IMR-90 (cell line): Measurements from ENCODE around the gene NF1. TPM values are rescaled to one million over a fixed set of nuclear protein-coding genes. Genes with fewer than 3 reads are reported as not detected.

Experiments used
- ATAC-seq: fragments of 200-7000 bp; cut with Tn5 transposase; 2 replicates; pipeline ENCODE4 v1.9.1; 2020; ENCODE audit warnings: low read depth, mild to moderate bottlenecking, moderate library complexity
- BruUV-seq: library from RNA; stranded (reverse); fragments of 400-500 nt; replicated peaks from 2 replicates; lab custom pipeline; 2021; lab: Mats Ljungman, UMichigan
- CTCF ChIA-PET: fragments of 300-600 bp; formaldehyde crosslinking; extraction: SDS; loops from one replicate; lab custom pipeline; 2021; ENCODE audit warnings: antibody characterized with exemption; lab: Yijun Ruan, JAX
- POLR2A ChIA-PET: fragments of 300-600 bp; sonication (Branson Sonifier 250); formaldehyde crosslinking; loops from one replicate; lab custom pipeline; 2022; ENCODE audit warnings: antibody characterized with exemption; ENCODE audit not compliant: unreplicated experiment; lab: Charles Lee
- DNase-seq: peaks from one replicate; pipeline ENCODE4 v3.0.0; 2013
- H2AFZ ChIP-seq: replicated peaks from 2 replicates; pipeline ENCODE3; 2013; ENCODE audit warnings: low read length, mild to moderate bottlenecking; ENCODE audit not compliant: poor library complexity
- H2AK5ac ChIP-seq: 2 replicates; pipeline ENCODE4 v1.6.1; 2013; ENCODE audit warnings: low read depth, low read length, inconsistent platforms
- H2AK9ac ChIP-seq: replicated peaks from 2 replicates; pipeline ENCODE3; 2013; ENCODE audit warnings: mild to moderate bottlenecking, low read depth, low read length, moderate library complexity; ENCODE audit not compliant: poor library complexity
- H2BK120ac ChIP-seq: 2 replicates; pipeline ENCODE4 v1.6.1; 2013; ENCODE audit warnings: low read depth, low read length, inconsistent platforms
- H2BK15ac ChIP-seq: 3 replicates; pipeline ENCODE4 v1.6.1; 2013; ENCODE audit warnings: low read depth, low read length, inconsistent platforms
- H2BK20ac ChIP-seq: 2 replicates; pipeline ENCODE4 v1.6.1; 2013; ENCODE audit warnings: low read depth, mild to moderate bottlenecking, inconsistent platforms, low read length, moderate library complexity
- H2BK5ac ChIP-seq: 2 replicates; pipeline ENCODE4 v1.6.1; 2013; ENCODE audit warnings: mild to moderate bottlenecking, low read depth, low read length, inconsistent platforms; ENCODE audit not compliant: poor library complexity, severe bottlenecking
- H3K14ac ChIP-seq: replicated peaks from 2 replicates; pipeline ENCODE4 v1.6.1; 2013; ENCODE audit warnings: low read depth, low read length, inconsistent platforms
- H3K18ac ChIP-seq: 2 replicates; pipeline ENCODE4 v1.6.1; 2013; ENCODE audit warnings: low read depth, low read length, control low read depth
- H3K23ac ChIP-seq: 2 replicates; pipeline ENCODE4 v1.6.1; 2013; ENCODE audit warnings: low read depth, low read length, inconsistent platforms
- H3K27ac ChIP-seq: 2 replicates; pipeline ENCODE4 v1.5.1; 2013; ENCODE audit warnings: mild to moderate bottlenecking, control low read depth, low read length; ENCODE audit not compliant: insufficient read depth
- H3K27me3 ChIP-seq: 2 replicates; pipeline ENCODE4 v1.6.1; 2013; ENCODE audit warnings: low read length; ENCODE audit not compliant: control insufficient read depth, insufficient read depth
- H3K36me3 ChIP-seq: 2 replicates; pipeline ENCODE4 v1.6.1; 2013; ENCODE audit warnings: low read length, mixed read lengths; ENCODE audit not compliant: control insufficient read depth, insufficient read depth
- H3K4ac ChIP-seq: 2 replicates; pipeline ENCODE4 v1.6.1; 2013; ENCODE audit warnings: low read depth, low read length, inconsistent platforms
- H3K4me1 ChIP-seq: 2 replicates; pipeline ENCODE4 v1.6.1; 2013; ENCODE audit warnings: low read length, mixed read lengths; ENCODE audit not compliant: control insufficient read depth, insufficient read depth
- H3K4me2 ChIP-seq: 2 replicates; pipeline ENCODE4 v1.6.1; 2013; ENCODE audit warnings: low read depth, mild to moderate bottlenecking, control low read depth, low read length, moderate library complexity
- H3K4me3 ChIP-seq: 2 replicates; pipeline ENCODE4 v1.5.1; 2013; ENCODE audit warnings: low read depth, mild to moderate bottlenecking, control low read depth, low read length, moderate library complexity; ENCODE audit not compliant: insufficient read depth
- H3K56ac ChIP-seq: 2 replicates; pipeline ENCODE4 v1.6.1; 2013; ENCODE audit warnings: low read length, inconsistent platforms; ENCODE audit not compliant: insufficient read depth; ENCODE audit errors: extremely low read depth
- H3K79me1 ChIP-seq, 2 experiments: 2 replicates each; pipeline ENCODE4 v1.6.1; 2013; ENCODE audit warnings: low read length in 2 of 2, inconsistent platforms in 1 of 2, low read depth in 1 of 2
- H3K9ac ChIP-seq: 2 replicates; pipeline ENCODE4 v1.6.1; 2013; ENCODE audit warnings: low read depth, low read length, control low read depth
- H3K9me1 ChIP-seq: 2 replicates; pipeline ENCODE4 v1.6.1; 2013; ENCODE audit warnings: low read length, inconsistent platforms; ENCODE audit not compliant: insufficient read depth
- H3K9me3 ChIP-seq: 2 replicates; pipeline ENCODE4 v1.6.1; 2013; ENCODE audit warnings: low read length; ENCODE audit not compliant: control insufficient read depth, insufficient read depth
- H4K20me1 ChIP-seq: 2 replicates; pipeline ENCODE4 v1.6.1; 2013; ENCODE audit warnings: low read length, inconsistent platforms; ENCODE audit not compliant: insufficient read depth
- H4K5ac ChIP-seq: 2 replicates; pipeline ENCODE4 v1.6.1; 2013; ENCODE audit warnings: mild to moderate bottlenecking, low read depth, low read length, control low read depth
- H4K8ac ChIP-seq, 2 experiments: 2 replicates each; pipeline ENCODE4 v1.6.1; 2013; ENCODE audit warnings: low read depth in 2 of 2, low read length in 2 of 2, control low read depth in 1 of 2, inconsistent platforms in 1 of 2
- H4K91ac ChIP-seq: 2 replicates; pipeline ENCODE4 v1.6.1; 2013; ENCODE audit warnings: low read depth, low read length, inconsistent platforms; ENCODE audit not compliant: insufficient read depth
- BHLHE40 ChIP-seq: fragments of 150-350 bp; IDR thresholded peaks from 2 replicates; pipeline ENCODE4 v1.6.1; 2016; ENCODE audit warnings: mild to moderate bottlenecking, low read depth, low read length
- CEBPB ChIP-seq: IDR thresholded peaks from 2 replicates; pipeline ENCODE4 v1.6.1; 2012; ENCODE audit warnings: low read depth, low read length, improper control_type of control experiment
- CHD1 ChIP-seq: IDR thresholded peaks from 2 replicates; pipeline ENCODE4 v1.6.1; 2012; ENCODE audit warnings: low read depth, low read length, improper control_type of control experiment
- CTCF ChIP-seq: conservative IDR thresholded peaks from 2 replicates; pipeline ENCODE4 v1.5.1; 2012; ENCODE audit warnings: mild to moderate bottlenecking, low read depth, low read length, improper control_type of control experiment
- FOS ChIP-seq: fragments of 150-350 bp; IDR thresholded peaks from 2 replicates; pipeline ENCODE4 v1.6.1; 2016; ENCODE audit warnings: low read depth, low read length
- MAFK ChIP-seq: IDR thresholded peaks from 2 replicates; pipeline ENCODE4 v1.6.1; 2012; ENCODE audit warnings: low read depth, low read length, improper control_type of control experiment
- MAZ ChIP-seq: IDR thresholded peaks from 2 replicates; pipeline ENCODE4 v1.6.1; 2012; ENCODE audit warnings: low read depth, mild to moderate bottlenecking, low read length, improper control_type of control experiment, moderate library complexity, borderline replicate concordance
- MXI1 ChIP-seq: IDR thresholded peaks from 2 replicates; pipeline ENCODE4 v1.6.1; 2012; ENCODE audit warnings: low read depth, mild to moderate bottlenecking, low read length, moderate library complexity, borderline replicate concordance
- NFE2L2 ChIP-seq: fragments of 150-350 bp; IDR thresholded peaks from 2 replicates; pipeline ENCODE4 v1.6.1; 2016; ENCODE audit warnings: low read depth, mild to moderate bottlenecking, low read length
- POLR2A ChIP-seq: IDR thresholded peaks from 2 replicates; pipeline ENCODE4 v1.6.1; 2012; ENCODE audit warnings: mild to moderate bottlenecking, low read depth, low read length
- RAD21 ChIP-seq: IDR thresholded peaks from 2 replicates; pipeline ENCODE4 v1.6.1; 2012; ENCODE audit warnings: low read length, improper control_type of control experiment
- RCOR1 ChIP-seq: IDR thresholded peaks from 2 replicates; pipeline ENCODE4 v1.6.1; 2012; ENCODE audit warnings: mild to moderate bottlenecking, low read length, improper control_type of control experiment; ENCODE audit not compliant: insufficient replicate concordance
- RFX5 ChIP-seq: IDR thresholded peaks from 2 replicates; pipeline ENCODE4 v1.8.0; 2012; ENCODE audit warnings: low read depth, mild to moderate bottlenecking, low read length, moderate library complexity
- SMC3 ChIP-seq: fragments of 150-350 bp; IDR thresholded peaks from 2 replicates; pipeline ENCODE4 v1.6.1; 2016; ENCODE audit warnings: low read depth, mild to moderate bottlenecking, antibody characterized with exemption, low read length, moderate library complexity
- WGBS, 2 experiments: methylation state at CpG; one replicate each; pipeline versions ENCODE4 v1.1.5 to v1.1.7; 2013; ENCODE audit warnings: missing lambda C conversion rate in 2 of 2; ENCODE audit not compliant: insufficient read length in 1 of 2; ENCODE audit errors: extremely low coverage in 2 of 2; 5-methylcytosine and 5-hydroxymethylcytosine counted together
- dilution Hi-C: fragments of 300-500 bp; cut with HindIII; formaldehyde crosslinking; loops from one replicate; pipeline ENCODE4 v1.14.3; 2018; ENCODE audit warnings: low sequenced_read_pairs; ENCODE audit not compliant: unreplicated experiment
- in situ Hi-C: fragments of 300-500 bp; cut with MboI; formaldehyde crosslinking; loops from 3 replicates; pipeline ENCODE4 v1.14.3; 2019; ENCODE audit warnings: low sequenced_read_pairs, inconsistent platforms, mixed read lengths
- intact Hi-C: fragments of 100-400 bp; cut with micrococcal nuclease; formaldehyde crosslinking; loops from 2 replicates; pipeline ENCODE4 v1.10.0; 2022
- polyA plus RNA-seq, 3 experiments: library from polyadenylated mRNA; depleted of rRNA; stranded (reverse); fragments of >200 nt; gene quantifications; 2 replicates each; pipeline ENCODE4 v1.2.3, GENCODE V29; 2012; ENCODE audit warnings: low replicate concordance in 1 of 3
- total RNA-seq: library from RNA; depleted of rRNA; stranded (reverse); fragments of >200 nt; gene quantifications from 2 replicates; pipeline ENCODE4 v1.2.3, GENCODE V29; 2012
- TF ChIP-seq, protein P1 (sequence below): fragments of 150-350 bp; IDR thresholded peaks from 2 replicates; pipeline ENCODE4 v1.6.1; 2016; ENCODE audit warnings: low read depth, mild to moderate bottlenecking, low read length, moderate library complexity, borderline replicate concordance
- TF ChIP-seq, protein P2 (sequence below): fragments of 150-350 bp; IDR thresholded peaks from 2 replicates; pipeline ENCODE4 v1.6.1; 2017; ENCODE audit warnings: mild to moderate bottlenecking, antibody characterized with exemption, low read length, low read depth

The NF1 gene
- total and polyA plus RNA-seq, 2 of the 4 experiments (the other 2 are of a cell fraction): 17.9 to 48.6 TPM

DNA sequence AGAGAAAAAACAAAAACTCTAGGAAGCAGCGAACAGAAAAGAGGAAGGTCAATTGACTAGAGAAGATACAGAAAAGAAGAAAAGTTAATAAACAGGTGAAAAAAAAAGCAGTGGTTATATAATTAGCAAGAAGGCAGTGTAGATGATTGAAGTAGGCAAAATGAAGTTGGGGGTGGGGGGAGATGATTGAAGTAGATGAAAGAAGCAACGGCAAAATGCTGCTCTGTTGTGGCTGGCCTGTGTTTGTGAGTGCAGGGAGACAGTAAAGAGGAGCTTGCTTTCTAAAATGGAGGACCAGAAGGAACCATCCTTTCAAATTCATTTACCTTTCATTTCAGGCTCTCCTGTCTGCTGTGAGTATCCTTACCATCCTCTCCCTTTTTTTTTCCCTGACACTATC lies 215.5 kb downstream of the NF1 start:
- 33% methylated on average over 1 of the region's 2 CpGs; no CpG with 5 or more reads in 1 of the 2 experiments for WGBS, 2 experiments
- H2BK5ac ChIP-seq: no peak overlapping the region
- intact Hi-C loops: no loop called here
- CTCF ChIA-PET: no interaction called here
- no peaks in the 10 kb centered on the region for H3K9me3 ChIP-seq
- no peak overlapping the region for H4K5ac ChIP-seq
- no peak for TF ChIP-seq NFE2L2
- TF ChIP-seq POLR2A: no peak
- TF ChIP-seq RFX5: no peak
- TF ChIP-seq MAFK: no peak
- no peak for TF ChIP-seq CEBPB
- TF ChIP-seq RCOR1: no peak
- TF ChIP-seq RAD21: no peak
- TF ChIP-seq BHLHE40: no peak
- no peak for TF ChIP-seq MAZ
- no peak for TF ChIP-seq CTCF
- TF ChIP-seq MXI1: no peak
- TF ChIP-seq SMC3: no peak
- TF ChIP-seq, protein P1, sequence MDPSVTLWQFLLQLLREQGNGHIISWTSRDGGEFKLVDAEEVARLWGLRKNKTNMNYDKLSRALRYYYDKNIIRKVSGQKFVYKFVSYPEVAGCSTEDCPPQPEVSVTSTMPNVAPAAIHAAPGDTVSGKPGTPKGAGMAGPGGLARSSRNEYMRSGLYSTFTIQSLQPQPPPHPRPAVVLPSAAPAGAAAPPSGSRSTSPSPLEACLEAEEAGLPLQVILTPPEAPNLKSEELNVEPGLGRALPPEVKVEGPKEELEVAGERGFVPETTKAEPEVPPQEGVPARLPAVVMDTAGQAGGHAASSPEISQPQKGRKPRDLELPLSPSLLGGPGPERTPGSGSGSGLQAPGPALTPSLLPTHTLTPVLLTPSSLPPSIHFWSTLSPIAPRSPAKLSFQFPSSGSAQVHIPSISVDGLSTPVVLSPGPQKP: no peak
- TF ChIP-seq FOS: no peak
- TF ChIP-seq, protein P2, sequence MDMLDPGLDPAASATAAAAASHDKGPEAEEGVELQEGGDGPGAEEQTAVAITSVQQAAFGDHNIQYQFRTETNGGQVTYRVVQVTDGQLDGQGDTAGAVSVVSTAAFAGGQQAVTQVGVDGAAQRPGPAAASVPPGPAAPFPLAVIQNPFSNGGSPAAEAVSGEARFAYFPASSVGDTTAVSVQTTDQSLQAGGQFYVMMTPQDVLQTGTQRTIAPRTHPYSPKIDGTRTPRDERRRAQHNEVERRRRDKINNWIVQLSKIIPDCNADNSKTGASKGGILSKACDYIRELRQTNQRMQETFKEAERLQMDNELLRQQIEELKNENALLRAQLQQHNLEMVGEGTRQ: no peak
- TF ChIP-seq CHD1: no peak
- POLR2A ChIA-PET: no interaction called here
- H2BK120ac ChIP-seq: no peak overlapping the region
- H3K27me3 ChIP-seq: no peaks in the 10 kb centered on the region
- H4K20me1 ChIP-seq: no peaks in the 10 kb centered on the region; the same call in 1 of the 2 replicates
- H2BK15ac ChIP-seq: no peak overlapping the region
- no peak overlapping the region for H4K91ac ChIP-seq
- ATAC-seq: no peak
- H3K56ac ChIP-seq: no peak overlapping the region
- H3K9ac ChIP-seq: no peak overlapping the region
- no peak overlapping the region for H3K27ac ChIP-seq
- no peak overlapping the region for H3K23ac ChIP-seq
- H2BK20ac ChIP-seq: no peak overlapping the region
- H3K4ac ChIP-seq: no peak overlapping the region
- H3K18ac ChIP-seq: no peak overlapping the region
- no TSS peak for BruUV-seq
- in situ Hi-C loops: no loop called here
- H2AK9ac ChIP-seq: no peak overlapping the region
- no peak overlapping the region for H3K4me3 ChIP-seq
- no peak overlapping the region for H3K4me2 ChIP-seq
- H2AK5ac ChIP-seq: no peak overlapping the region
- no peak overlapping the region; a peak in 1 of 4 replicates for H4K8ac ChIP-seq
- no peaks in the 10 kb centered on the region; the same call in 1 of the 2 replicates for H3K36me3 ChIP-seq
- no peak for DNase-seq
- H3K4me1 ChIP-seq: peaks cover 2% of the 10 kb centered on the region; the same call in 1 of the 2 replicates
- H3K79me1 ChIP-seq: peaks cover 7 to 37% of the 10 kb centered on the region in 2 experiments; a peak in 3 of 4 replicates
- no peak overlapping the region for H3K14ac ChIP-seq
- no peak overlapping the region for H2AFZ ChIP-seq
- dilution Hi-C loops: no loop called here
- H3K9me1 ChIP-seq: no peaks in the 10 kb centered on the region; the same call in none of the 2 replicates
